SU-DHL-6 (cell line): ENCODE measurements around the gene SPDYE16.

ENCODE experiments used
- EZH2phosphoT487 ChIP-seq: fragments of 200-600 bp; sonication (generic), shearing (Covaris generic); conservative IDR thresholded peaks from 2 replicates; pipeline ENCODE4 v1.6.1; 2018; ENCODE audit warnings: mild to moderate bottlenecking, antibody characterized with exemption, low read length, moderate library complexity, mixed read lengths
- TF ChIP-seq, protein P1 (sequence below): fragments of 200-600 bp; sonication (generic); IDR thresholded peaks from one replicate; pipeline ENCODE4 v1.5.1; 2017; ENCODE audit warnings: antibody characterized with exemption, mild to moderate bottlenecking, low read length, moderate library complexity; ENCODE audit not compliant: insufficient read depth, poor library complexity, severe bottlenecking

DNA sequence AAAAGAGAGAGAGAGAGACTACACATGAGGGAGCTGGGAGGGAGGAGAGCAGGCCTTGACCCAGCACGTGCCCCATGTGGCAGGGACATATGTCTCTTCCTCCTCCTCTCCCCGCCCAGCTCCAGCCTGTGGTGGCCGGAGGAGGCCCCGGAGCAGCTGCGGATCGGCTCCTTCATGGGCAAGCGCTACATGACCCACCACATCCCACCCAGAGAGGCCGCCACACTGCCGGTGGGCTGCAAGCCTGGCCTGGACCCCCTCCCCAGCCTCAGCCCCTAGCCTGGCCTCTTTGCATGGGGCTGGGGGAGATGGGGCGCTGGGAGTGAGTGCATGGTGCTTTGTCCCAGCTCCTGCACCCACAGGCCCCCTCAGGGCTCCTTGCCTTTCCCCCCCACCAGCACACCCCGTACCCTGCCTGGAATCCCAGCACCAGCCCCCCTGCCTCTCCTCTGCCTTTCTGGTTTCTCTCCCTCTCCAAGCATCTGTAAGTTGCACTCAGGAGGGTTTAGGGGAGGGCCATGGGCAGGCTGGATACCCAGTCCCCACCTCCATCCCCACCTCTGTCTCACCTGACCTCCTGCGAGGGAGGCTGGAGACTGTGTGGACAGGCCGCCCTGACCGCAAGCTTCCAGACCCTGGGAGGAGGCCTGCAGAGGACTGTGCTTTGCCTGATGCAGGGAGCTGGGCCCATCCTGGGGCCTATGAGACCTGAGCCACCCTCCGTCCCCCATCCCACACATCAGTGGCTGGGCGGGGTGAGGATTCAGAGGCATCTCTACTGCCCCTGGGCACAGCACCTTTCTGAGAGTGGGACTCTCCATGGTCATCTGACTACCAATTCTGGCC lies 27.9 kb downstream of the SPDYE16 start:
- TF ChIP-seq, protein P1, sequence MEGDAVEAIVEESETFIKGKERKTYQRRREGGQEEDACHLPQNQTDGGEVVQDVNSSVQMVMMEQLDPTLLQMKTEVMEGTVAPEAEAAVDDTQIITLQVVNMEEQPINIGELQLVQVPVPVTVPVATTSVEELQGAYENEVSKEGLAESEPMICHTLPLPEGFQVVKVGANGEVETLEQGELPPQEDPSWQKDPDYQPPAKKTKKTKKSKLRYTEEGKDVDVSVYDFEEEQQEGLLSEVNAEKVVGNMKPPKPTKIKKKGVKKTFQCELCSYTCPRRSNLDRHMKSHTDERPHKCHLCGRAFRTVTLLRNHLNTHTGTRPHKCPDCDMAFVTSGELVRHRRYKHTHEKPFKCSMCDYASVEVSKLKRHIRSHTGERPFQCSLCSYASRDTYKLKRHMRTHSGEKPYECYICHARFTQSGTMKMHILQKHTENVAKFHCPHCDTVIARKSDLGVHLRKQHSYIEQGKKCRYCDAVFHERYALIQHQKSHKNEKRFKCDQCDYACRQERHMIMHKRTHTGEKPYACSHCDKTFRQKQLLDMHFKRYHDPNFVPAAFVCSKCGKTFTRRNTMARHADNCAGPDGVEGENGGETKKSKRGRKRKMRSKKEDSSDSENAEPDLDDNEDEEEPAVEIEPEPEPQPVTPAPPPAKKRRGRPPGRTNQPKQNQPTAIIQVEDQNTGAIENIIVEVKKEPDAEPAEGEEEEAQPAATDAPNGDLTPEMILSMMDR: no peak
- TF ChIP-seq EZH2phosphoT487: no peak
